ENCODE results near the gene ADAMTS3.

Gene ADAMTS3

DNA sequence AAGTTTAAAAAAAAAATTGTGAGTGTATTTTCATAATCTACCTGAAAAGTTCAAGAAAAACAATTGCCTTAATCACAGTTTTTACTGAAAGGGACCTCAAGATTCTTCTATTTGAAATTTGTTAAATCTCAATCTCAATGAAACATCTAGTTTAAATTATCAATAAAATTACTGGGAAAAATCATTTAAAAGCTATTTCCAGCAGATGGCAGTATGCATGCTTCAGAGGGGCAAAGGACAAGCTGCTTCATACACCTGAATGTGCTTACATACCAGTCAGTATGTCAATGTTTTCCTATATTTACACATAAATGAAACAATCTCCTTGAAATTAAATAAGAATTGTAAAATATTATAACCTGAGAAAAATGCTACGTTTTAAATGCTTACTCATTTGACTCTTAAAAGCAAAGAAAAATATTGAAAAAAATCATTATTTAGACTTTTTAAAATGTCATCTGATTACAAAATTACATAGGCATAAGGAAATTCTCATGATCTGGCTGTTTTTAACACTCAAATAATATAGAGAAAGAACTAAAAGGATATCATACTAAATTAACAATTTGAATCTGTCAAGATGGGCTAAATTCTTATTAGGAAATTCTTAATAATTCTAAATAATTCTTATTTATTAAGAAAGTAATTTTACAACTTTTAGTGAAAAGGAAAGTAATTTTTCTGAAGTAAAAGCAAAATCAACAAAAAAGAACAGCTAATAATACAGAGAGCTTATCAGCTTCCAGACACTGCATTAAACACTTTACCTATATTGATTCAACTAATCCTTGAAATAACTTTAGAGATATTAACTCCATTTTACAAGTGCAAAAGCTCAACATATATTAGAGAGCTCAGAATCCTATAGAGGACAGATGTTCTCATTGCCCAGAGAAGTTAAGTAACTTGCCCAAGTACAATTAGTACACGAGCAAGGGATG lies 242.1 kb downstream of the ADAMTS3 start:
- in situ Hi-C loops (cut with MboI; ENCODE audit: low sequenced_read_pairs, unreplicated experiment), result no loop called here
- TF ChIP-seq, protein P1, sequence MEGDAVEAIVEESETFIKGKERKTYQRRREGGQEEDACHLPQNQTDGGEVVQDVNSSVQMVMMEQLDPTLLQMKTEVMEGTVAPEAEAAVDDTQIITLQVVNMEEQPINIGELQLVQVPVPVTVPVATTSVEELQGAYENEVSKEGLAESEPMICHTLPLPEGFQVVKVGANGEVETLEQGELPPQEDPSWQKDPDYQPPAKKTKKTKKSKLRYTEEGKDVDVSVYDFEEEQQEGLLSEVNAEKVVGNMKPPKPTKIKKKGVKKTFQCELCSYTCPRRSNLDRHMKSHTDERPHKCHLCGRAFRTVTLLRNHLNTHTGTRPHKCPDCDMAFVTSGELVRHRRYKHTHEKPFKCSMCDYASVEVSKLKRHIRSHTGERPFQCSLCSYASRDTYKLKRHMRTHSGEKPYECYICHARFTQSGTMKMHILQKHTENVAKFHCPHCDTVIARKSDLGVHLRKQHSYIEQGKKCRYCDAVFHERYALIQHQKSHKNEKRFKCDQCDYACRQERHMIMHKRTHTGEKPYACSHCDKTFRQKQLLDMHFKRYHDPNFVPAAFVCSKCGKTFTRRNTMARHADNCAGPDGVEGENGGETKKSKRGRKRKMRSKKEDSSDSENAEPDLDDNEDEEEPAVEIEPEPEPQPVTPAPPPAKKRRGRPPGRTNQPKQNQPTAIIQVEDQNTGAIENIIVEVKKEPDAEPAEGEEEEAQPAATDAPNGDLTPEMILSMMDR (IDR thresholded peaks at IDR 0.05; ENCODE audit: borderline replicate concordance, control extremely low read depth, extremely low read depth, insufficient read depth, missing control alignments), result no peak
- peak; percentile 1 for DNase-seq (ENCODE audit: low spot score)

DNA sequence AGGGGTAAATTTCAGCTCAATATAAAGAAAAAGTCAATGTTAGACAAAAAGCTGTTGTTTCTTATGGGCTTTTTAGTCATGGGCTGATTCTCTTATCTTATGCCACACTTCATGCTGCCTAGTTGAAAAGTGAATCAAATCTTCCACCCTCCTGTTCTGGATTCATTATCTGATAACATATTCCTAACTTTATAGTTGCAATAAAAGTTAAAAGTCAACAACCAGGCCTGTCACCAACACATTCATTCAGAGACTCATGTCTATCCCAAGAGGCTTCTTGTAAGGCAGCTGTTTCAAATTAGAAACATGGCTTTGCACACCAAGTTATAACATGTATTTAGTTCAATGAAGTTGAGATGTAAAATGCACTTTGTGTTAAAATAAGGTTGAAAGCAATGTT lies 243.8 kb downstream of the ADAMTS3 start:
- no peak for DNase-seq (ENCODE audit: low spot score)
- in situ Hi-C loops (cut with MboI; ENCODE audit: low sequenced_read_pairs, unreplicated experiment), result no loop called here
- TF ChIP-seq, protein P1 (IDR thresholded peaks at IDR 0.05; ENCODE audit: borderline replicate concordance, control extremely low read depth, extremely low read depth, insufficient read depth, missing control alignments), result no peak

DNA sequence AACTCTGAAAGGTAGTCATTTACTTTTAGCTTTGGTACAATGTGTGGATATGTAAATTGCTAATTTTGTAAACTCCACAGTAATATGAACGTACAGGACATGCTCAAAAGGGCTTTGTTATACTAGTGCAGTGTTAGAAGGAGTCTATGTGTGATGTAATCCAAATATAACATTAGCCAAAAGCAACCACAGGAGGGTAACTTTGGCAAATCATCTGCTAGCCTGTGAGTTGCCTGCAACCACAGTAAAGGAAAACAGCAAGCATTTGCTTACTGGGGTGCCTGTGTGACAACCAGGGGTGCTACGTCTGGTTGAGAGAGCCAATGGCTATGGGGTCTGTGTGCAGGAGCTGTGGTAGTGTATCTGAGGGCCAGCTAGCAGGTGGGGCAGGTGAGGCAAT lies 245.8 kb downstream of the ADAMTS3 start:
- in situ Hi-C loops (cut with MboI; ENCODE audit: low sequenced_read_pairs, unreplicated experiment), result no loop called here
- no peak for DNase-seq (ENCODE audit: low spot score)
- TF ChIP-seq, protein P1 (IDR thresholded peaks at IDR 0.05; ENCODE audit: borderline replicate concordance, control extremely low read depth, extremely low read depth, insufficient read depth, missing control alignments), result no peak

DNA sequence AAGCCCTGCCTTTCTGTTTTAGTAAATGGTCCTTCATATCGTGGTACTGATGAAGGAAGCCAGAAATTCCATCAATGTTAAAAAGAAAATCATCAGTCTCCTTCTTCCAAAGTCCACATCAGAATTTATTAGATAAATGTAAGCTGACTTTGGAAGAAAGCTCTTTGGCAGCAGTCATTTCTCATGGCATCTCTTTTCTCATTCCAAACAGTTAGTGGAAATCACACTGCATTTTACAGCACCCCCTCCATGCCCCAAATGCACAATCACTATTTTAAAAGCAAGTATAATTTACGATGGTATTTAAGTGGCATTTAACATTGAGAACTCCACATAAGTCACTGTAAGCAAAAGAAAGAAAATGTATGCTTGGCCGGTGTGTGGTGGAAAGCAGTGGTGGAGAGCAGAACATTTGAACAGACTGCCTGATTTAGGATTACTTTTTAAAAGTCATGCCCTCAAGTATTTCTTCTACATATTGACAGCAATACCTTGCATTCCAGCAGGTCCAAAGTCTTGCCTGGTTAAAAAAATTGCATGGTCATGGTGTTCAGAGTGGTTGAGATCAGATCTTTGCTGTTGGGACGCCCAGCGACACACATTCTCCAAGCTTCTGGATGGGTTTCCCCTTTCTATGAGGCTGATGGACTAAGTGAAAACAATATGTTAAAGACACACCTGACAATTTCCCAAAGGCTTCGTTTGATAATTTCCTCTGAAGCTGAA lies 248.6 kb downstream of the ADAMTS3 start:
- TF ChIP-seq, protein P1 (IDR thresholded peaks at IDR 0.05; ENCODE audit: borderline replicate concordance, control extremely low read depth, extremely low read depth, insufficient read depth, missing control alignments), result no peak
- DNase-seq (ENCODE audit: low spot score), result no peak
- in situ Hi-C loops (cut with MboI; ENCODE audit: low sequenced_read_pairs, unreplicated experiment), result no loop called here

DNA sequence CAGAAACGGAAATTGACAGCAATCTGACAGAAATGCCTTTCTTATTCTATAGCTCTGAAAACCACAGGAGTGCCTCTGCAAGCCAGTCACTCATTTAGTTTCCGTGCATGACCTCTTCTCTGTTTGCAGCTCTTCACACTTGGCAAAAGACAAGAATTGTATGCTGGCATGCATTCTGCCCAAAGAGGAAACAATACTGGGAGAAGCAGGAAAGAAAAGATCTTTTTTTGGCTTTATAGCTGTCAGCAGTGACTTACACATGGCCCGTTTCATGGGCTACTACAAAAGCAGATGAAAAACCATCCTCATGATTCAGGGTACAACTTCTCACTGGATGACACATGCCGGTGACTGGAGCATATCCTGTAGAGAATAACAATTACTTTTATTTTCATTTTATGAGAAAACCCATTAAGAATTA lies 249.4 kb downstream of the ADAMTS3 start:
- DNase-seq (ENCODE audit: low spot score), result no peak
- in situ Hi-C loops (cut with MboI; ENCODE audit: low sequenced_read_pairs, unreplicated experiment), result no loop called here
- TF ChIP-seq, protein P1 (IDR thresholded peaks at IDR 0.05; ENCODE audit: borderline replicate concordance, control extremely low read depth, extremely low read depth, insufficient read depth, missing control alignments), result no peak

DNA sequence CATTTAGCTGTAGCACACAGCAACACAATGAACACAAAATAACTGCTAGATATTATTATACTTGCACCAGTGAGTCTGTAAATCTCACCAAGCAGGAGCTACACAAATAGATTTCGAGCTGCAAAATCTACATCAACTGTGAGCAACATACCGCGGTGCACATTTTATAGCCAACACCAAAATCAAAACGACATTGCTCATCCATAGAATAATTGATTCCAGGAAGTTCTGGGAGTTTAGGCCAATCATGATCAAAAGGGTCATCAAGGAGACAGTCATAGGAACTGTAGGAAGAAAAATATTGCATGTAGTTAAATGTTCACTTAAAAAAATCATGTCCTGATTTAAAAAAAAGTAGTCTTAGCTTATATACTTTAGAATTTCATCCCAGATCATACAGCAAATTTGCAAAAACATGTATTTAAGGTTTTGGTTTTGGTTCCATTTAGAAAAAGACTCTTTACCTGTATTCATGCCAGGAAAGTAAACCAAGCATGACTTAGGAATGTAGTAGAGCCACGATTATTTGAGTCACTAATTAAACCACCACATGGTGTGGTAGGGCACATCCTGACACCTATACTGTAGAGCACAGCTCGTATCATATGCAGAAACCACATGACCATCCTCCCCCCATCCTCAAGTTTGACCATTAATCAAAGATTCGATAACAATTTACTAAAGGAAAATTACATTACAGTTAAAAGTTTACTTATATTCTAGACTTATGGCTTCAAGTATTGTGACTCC lies 250.4 kb downstream of the ADAMTS3 start:
- in situ Hi-C loops (cut with MboI; ENCODE audit: low sequenced_read_pairs, unreplicated experiment), result no loop called here
- TF ChIP-seq, protein P1 (IDR thresholded peaks at IDR 0.05; ENCODE audit: borderline replicate concordance, control extremely low read depth, extremely low read depth, insufficient read depth, missing control alignments), result no peak
- no peak for DNase-seq (ENCODE audit: low spot score)
